WTC11 (cell line): ENCODE results near the gene NUDCD3.

Experiments used
- ATF2 ChIP-seq: sonication (generic); formaldehyde crosslinking; IDR thresholded peaks from 2 replicates; pipeline ENCODE4 v1.8.1; 2022; ENCODE audit warnings: low read depth, missing genetic modification reagents, borderline replicate concordance
- CBFB ChIP-seq: sonication (generic); formaldehyde crosslinking; IDR thresholded peaks from 2 replicates; pipeline ENCODE4 v1.8.1; 2022; ENCODE audit warnings: mild to moderate bottlenecking, low read depth, missing genetic modification reagents
- CDX4 ChIP-seq: fragments of 250-450 bp; sonication (Bioruptor Pico); IDR thresholded peaks from 2 replicates; pipeline ENCODE4 v1.9.0; 2021; ENCODE audit warnings: moderate library complexity, mild to moderate bottlenecking, inconsistent platforms, borderline replicate concordance
- CTCF ChIP-seq: fragments of 200-600 bp; IDR thresholded peaks from 2 replicates; pipeline ENCODE4 v1.8.0; 2022; ENCODE audit warnings: antibody characterized with exemption
- ELF4 ChIP-seq: sonication (generic); formaldehyde crosslinking; IDR thresholded peaks from 2 replicates; pipeline ENCODE4 v1.8.1; 2022; ENCODE audit warnings: low read depth, mild to moderate bottlenecking, moderate library complexity, missing genetic modification reagents
- ESRRA ChIP-seq: sonication (generic); formaldehyde crosslinking; IDR thresholded peaks from 2 replicates; pipeline ENCODE4 v1.8.1; 2022; ENCODE audit warnings: mild to moderate bottlenecking, missing genetic modification reagents, borderline replicate concordance
- ETV6 ChIP-seq: sonication (generic); formaldehyde crosslinking; IDR thresholded peaks from 2 replicates; pipeline ENCODE4 v1.8.1; 2022; ENCODE audit warnings: mild to moderate bottlenecking, missing genetic modification reagents
- MLX ChIP-seq: sonication (generic); formaldehyde crosslinking; IDR thresholded peaks from 2 replicates; pipeline ENCODE4 v1.8.1; 2023; ENCODE audit warnings: mild to moderate bottlenecking, missing genetic modification reagents, moderate library complexity
- NFYB ChIP-seq: sonication (generic); formaldehyde crosslinking; conservative IDR thresholded peaks from 2 replicates; pipeline ENCODE4 v1.8.0; 2022; ENCODE audit warnings: low read depth, missing genetic modification reagents
- NR3C1 ChIP-seq: sonication (generic); formaldehyde crosslinking; conservative IDR thresholded peaks from 2 replicates; pipeline ENCODE4 v1.8.1; 2023; ENCODE audit warnings: low read depth, mild to moderate bottlenecking, missing genetic modification reagents
- SOX15 ChIP-seq: fragments of 250-450 bp; sonication (Bioruptor Pico); IDR thresholded peaks from 2 replicates; pipeline ENCODE4 v1.9.0; 2021; ENCODE audit warnings: mild to moderate bottlenecking
- STAT6 ChIP-seq: sonication (generic); formaldehyde crosslinking; conservative IDR thresholded peaks from 2 replicates; pipeline ENCODE4 v1.8.1; 2023; ENCODE audit warnings: mild to moderate bottlenecking, low read depth, missing genetic modification reagents, moderate library complexity
- TP53 ChIP-seq: sonication (generic); formaldehyde crosslinking; IDR thresholded peaks from 2 replicates; pipeline ENCODE4 v1.8.1; 2023; ENCODE audit warnings: mild to moderate bottlenecking, missing genetic modification reagents
- ZSCAN18 ChIP-seq: fragments of 250-450 bp; sonication (Bioruptor Pico); IDR thresholded peaks from 2 replicates; pipeline ENCODE4 v2.1.2; 2022; ENCODE audit warnings: mild to moderate bottlenecking, moderate library complexity

GRCh38 chr7:44441079-44441478 lies 49.4 kb downstream of the NUDCD3 start:
- no peak for TF ChIP-seq NFYB
- no peak for TF ChIP-seq CTCF
- TF ChIP-seq ATF2 (CRISPR knock-in tag): no peak
- no peak for TF ChIP-seq ETV6 (CRISPR knock-in tag)
- no peak for TF ChIP-seq MLX (CRISPR knock-in tag)
- no peak for TF ChIP-seq ELF4
- no peak for TF ChIP-seq ZSCAN18 (CRISPR knock-in tag)
- TF ChIP-seq CDX4 (CRISPR knock-in tag): no peak
- TF ChIP-seq TP53 (CRISPR knock-in tag): no peak
- TF ChIP-seq CBFB (CRISPR knock-in tag): no peak
- TF ChIP-seq NR3C1: no peak
- no peak for TF ChIP-seq STAT6 (CRISPR knock-in tag)
- TF ChIP-seq ESRRA (CRISPR knock-in tag): no peak
- no peak for TF ChIP-seq SOX15 (CRISPR knock-in tag)
